OCI-LY3 (cell line): ENCODE results near the gene CNDP2.

Source experiments
- H2AFZ ChIP-seq: fragments of 200-600, 300-600 bp; shearing (Covaris generic); 2 replicates; pipeline ENCODE4 v1.6.0; 2014; ENCODE audit warnings: antibody characterized with exemption, low read depth, low read length
- H3K27ac ChIP-seq: fragments of 200-600, 300-600 bp; sonication (generic); 2 replicates; pipeline ENCODE4 v1.5.1; 2014; ENCODE audit warnings: mild to moderate bottlenecking, low read length, moderate library complexity, mixed read lengths
- H3K27me3 ChIP-seq: fragments of 200-600, 300-600 bp; sonication (generic); 2 replicates; pipeline ENCODE4 v1.6.1; 2014; ENCODE audit warnings: low read depth, low read length, mixed read lengths
- H3K36me3 ChIP-seq: fragments of 200-600, 300-600 bp; sonication (generic); replicated peaks from 2 replicates; pipeline ENCODE3; 2014; ENCODE audit warnings: low read depth, low read length, mixed read lengths
- H3K4me1 ChIP-seq: fragments of 300-600, 200-600 bp; sonication (generic); 2 replicates; pipeline ENCODE4 v1.6.1; 2014; ENCODE audit warnings: low read length, mixed read lengths
- H3K4me2 ChIP-seq: fragments of 200-600, 300-600 bp; sonication (generic); 2 replicates; pipeline ENCODE4 v1.6.1; 2014; ENCODE audit warnings: low read length, mixed read lengths
- H3K4me3 ChIP-seq: fragments of 300-600, 200-600 bp; sonication (generic); 2 replicates; pipeline ENCODE4 v1.5.1; 2014; ENCODE audit warnings: antibody characterized with exemption, mild to moderate bottlenecking, low read length, moderate library complexity
- H3K79me2 ChIP-seq: fragments of 300-600, 200-600 bp; shearing (Covaris generic); 2 replicates; pipeline ENCODE4 v1.6.1; 2014; ENCODE audit warnings: mild to moderate bottlenecking, low read length, mixed read lengths
- H3K9ac ChIP-seq: fragments of 300-600, 200-600 bp; shearing (Covaris generic); 2 replicates; pipeline ENCODE4 v1.6.0; 2014; ENCODE audit warnings: mild to moderate bottlenecking, low read length, moderate library complexity
- H3K9me3 ChIP-seq: fragments of 200-600, 300-600 bp; shearing (Covaris generic); 2 replicates; pipeline ENCODE4 v1.6.1; 2014; ENCODE audit warnings: low read length, mixed read lengths; ENCODE audit not compliant: insufficient read depth
- H4K20me1 ChIP-seq: fragments of 200-600, 300-600 bp; sonication (generic); 2 replicates; pipeline ENCODE4 v1.6.1; 2016; ENCODE audit warnings: low read length, mixed read lengths; ENCODE audit not compliant: insufficient read depth
- EZH2phosphoT487 ChIP-seq: fragments of 200-600 bp; shearing (Covaris generic); IDR thresholded peaks from 2 replicates; pipeline ENCODE4 v1.6.1; 2018; ENCODE audit warnings: antibody characterized with exemption, mixed run types, low read depth
- TF ChIP-seq, protein P1 (sequence below): fragments of 200-600, 300-600 bp; sonication (generic); IDR thresholded peaks from 2 replicates; pipeline ENCODE4 v1.5.1; 2014; ENCODE audit warnings: antibody characterized with exemption, low read length, low read depth

The CNDP2 gene

DNA sequence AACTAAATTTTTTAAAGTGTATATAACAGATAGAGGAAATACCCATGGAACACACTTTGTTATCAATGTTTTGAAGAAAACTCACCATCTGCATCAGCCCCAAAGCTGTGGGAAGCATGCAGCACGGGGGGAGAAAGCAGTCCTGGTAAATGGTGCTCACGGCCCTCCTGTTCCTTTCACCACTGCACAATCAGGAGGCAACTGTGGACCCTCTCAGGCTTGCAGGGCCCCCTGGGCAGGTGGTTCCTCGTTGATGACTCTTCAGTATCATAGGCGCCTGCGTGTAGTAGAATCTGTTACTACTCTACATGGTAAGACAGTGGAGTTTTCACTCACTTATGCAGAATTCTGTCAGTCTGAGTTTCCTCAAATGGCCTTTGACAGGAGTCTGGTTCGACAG is 33.2 kb downstream of the CNDP2 start:
- no peak overlapping the region for H3K4me3 ChIP-seq
- TF ChIP-seq, protein P1, sequence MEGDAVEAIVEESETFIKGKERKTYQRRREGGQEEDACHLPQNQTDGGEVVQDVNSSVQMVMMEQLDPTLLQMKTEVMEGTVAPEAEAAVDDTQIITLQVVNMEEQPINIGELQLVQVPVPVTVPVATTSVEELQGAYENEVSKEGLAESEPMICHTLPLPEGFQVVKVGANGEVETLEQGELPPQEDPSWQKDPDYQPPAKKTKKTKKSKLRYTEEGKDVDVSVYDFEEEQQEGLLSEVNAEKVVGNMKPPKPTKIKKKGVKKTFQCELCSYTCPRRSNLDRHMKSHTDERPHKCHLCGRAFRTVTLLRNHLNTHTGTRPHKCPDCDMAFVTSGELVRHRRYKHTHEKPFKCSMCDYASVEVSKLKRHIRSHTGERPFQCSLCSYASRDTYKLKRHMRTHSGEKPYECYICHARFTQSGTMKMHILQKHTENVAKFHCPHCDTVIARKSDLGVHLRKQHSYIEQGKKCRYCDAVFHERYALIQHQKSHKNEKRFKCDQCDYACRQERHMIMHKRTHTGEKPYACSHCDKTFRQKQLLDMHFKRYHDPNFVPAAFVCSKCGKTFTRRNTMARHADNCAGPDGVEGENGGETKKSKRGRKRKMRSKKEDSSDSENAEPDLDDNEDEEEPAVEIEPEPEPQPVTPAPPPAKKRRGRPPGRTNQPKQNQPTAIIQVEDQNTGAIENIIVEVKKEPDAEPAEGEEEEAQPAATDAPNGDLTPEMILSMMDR = no peak
- TF ChIP-seq EZH2phosphoT487 = no peak
- no peak overlapping the region for H3K9ac ChIP-seq
- H2AFZ ChIP-seq = no peak overlapping the region
- 0 out of 2 replicates have a peak, but pooled peaks cover 5% of the 10 kb centered on the region for H3K27me3 ChIP-seq
- no peak overlapping the region for H3K4me2 ChIP-seq
- H3K4me1 ChIP-seq = no peaks in the 10 kb centered on the region
- H3K36me3 ChIP-seq = peaks cover 3% of the 10 kb centered on the region
- H3K79me2 ChIP-seq = no peaks in the 10 kb centered on the region
- no peak overlapping the region for H3K27ac ChIP-seq
- H3K9me3 ChIP-seq = no peaks in the 10 kb centered on the region
- no peaks in the 10 kb centered on the region for H4K20me1 ChIP-seq

DNA sequence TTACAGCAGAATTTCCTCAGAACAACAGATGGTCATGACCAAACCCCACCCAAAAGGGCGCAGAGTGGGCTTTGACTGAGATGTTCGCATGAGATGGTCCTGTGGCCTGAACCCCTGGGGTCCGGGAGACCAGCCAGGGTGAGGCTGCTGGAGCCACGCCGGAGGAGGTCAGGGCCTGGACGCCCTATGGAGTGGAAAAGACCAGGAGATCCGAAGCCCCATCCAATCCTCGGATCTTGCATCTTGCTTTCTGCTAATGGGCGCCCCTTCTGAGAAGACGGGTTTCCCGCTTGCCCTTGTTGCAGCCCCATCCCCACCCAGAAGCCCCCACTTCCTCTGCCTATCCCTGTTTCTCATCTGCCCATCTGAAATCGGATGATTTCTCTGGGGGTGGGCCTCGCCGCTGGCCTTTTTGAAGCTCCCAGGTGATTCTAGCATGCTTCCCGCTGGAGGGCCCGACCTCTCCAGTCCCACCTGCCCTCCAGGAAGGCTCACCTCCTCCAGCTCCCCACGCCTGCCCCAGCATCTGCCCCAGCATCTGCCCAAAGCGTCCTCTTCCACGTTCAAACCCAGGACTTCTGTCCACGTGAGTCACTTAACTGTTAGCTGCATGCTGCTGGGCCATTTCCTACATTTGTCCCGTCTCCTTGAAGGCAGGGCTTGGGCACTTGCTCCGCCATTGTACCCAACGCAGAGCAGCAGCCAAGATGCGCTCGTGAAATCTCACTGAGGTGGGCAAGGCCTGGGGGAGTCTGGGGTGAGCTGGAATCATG is 33.8 kb downstream of the CNDP2 start:
- Histone ChIP-seq H3K79me2 (no peaks in the 10 kb centered on the region), H3K4me2 (no peak overlapping the region), H4K20me1 (no peaks in the 10 kb centered on the region), H3K36me3 (peaks cover 3% of the 10 kb centered on the region), H3K4me3 (no peak overlapping the region), H3K9me3 (no peaks in the 10 kb centered on the region), H3K9ac (no peak overlapping the region), H3K4me1 (no peaks in the 10 kb centered on the region), H2AFZ (no peak overlapping the region), H3K27ac (no peak overlapping the region), H3K27me3 (peaks cover 10% of the 10 kb centered on the region; the same call in 1 of the 2 replicates)
- TF ChIP-seq EZH2phosphoT487 = no peak
- TF ChIP-seq, protein P1 = no peak

DNA sequence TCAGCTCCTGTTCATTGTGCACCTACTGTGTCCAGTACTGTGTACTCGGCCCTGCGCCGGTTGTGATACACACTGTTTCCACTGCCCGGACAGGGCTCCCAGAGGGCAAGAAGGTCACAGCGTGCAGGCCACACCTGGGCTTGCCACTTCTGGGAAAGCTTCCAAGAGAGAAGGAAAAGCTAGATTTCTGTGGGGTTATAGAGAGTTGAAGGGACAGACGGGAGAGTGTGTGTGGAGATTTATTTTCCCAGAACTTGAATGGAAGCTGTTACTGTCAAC is 34.4 kb downstream of the CNDP2 start:
- Histone ChIP-seq H3K9ac (no peak overlapping the region), H4K20me1 (no peaks in the 10 kb centered on the region), H3K36me3 (no peaks in the 10 kb centered on the region), H3K9me3 (no peaks in the 10 kb centered on the region), H3K4me1 (no peaks in the 10 kb centered on the region), H3K79me2 (no peaks in the 10 kb centered on the region), H3K4me3 (no peak overlapping the region), H3K27ac (no peak overlapping the region), H3K4me2 (no peak overlapping the region), H3K27me3 (peaks cover 13% of the 10 kb centered on the region; the same call in 1 of the 2 replicates), H2AFZ (no peak overlapping the region)
- TF ChIP-seq, protein P1 = no peak
- no peak for TF ChIP-seq EZH2phosphoT487

DNA sequence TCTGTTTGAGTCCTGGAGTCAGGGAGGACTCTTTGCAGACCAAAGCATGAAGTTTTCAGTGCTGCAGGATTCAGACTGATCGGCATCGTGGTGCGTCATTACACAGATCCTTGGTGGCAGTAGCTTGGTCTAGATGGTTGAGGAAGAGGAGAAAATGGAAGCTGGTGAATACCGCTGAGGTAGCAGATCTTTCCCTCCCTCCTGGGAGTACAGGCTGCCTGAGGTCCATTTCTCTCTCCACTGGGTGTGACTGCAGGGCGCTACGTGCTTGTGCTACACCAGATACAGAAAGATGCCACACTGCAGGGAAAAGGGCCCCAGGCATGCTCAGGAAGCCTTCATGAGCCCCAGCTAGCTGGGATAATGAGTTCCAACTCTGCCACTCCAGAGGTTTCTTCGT is 34.9 kb downstream of the CNDP2 start:
- Histone ChIP-seq H3K4me2 (no peak overlapping the region), H3K27ac (no peak overlapping the region), H3K36me3 (no peaks in the 10 kb centered on the region), H2AFZ (no peak overlapping the region), H3K4me3 (no peak overlapping the region), H3K4me1 (no peaks in the 10 kb centered on the region), H3K27me3 (peaks cover 13% of the 10 kb centered on the region; the same call in 1 of the 2 replicates), H4K20me1 (no peaks in the 10 kb centered on the region), H3K79me2 (no peaks in the 10 kb centered on the region), H3K9me3 (no peaks in the 10 kb centered on the region), H3K9ac (no peak overlapping the region)
- TF ChIP-seq EZH2phosphoT487 = no peak
- TF ChIP-seq, protein P1 = no peak
